Adrenal gland (tissue), 12 donors: ENCODE data around the gene USP34. TPM values are rescaled to one million over a fixed set of nuclear protein-coding genes. Genes with fewer than 3 reads are reported as not detected.
A peak's percentile ranks its signal among the peaks of the same experiment; 100 is the strongest.

Source experiments
- DNase-seq, 7 donors: peaks; one replicate each; pipeline ENCODE4 v3.0.0-alpha.2; 2019 to 2020
- H3K27ac ChIP-seq, 5 donors: fragments of 200-600 bp; sonication (generic) in 4 of 5; 1 replicate in 3 of 5; 2 replicates in 2 of 5; pipeline versions ENCODE4 v1.5.1 to v1.8.0; 2016 to 2020; ENCODE audit warnings: mild to moderate bottlenecking in 1 of 5
- H3K27me3 ChIP-seq: fragments of 200-600 bp; 2 replicates; pipeline ENCODE4 v1.8.0; 2021
- H3K36me3 ChIP-seq, 2 donors: fragments of 200-600 bp; replicated peaks in 1 of 2; 1 replicate in 1 of 2; 2 replicates in 1 of 2; pipeline versions ENCODE4 v1.5.1 to v1.8.0; 2018 to 2022
- H3K4me1 ChIP-seq, 2 donors: fragments of 200-600 bp; replicated peaks in 1 of 2; 1 replicate in 1 of 2; 2 replicates in 1 of 2; pipeline versions ENCODE4 v1.5.1 to v1.8.0; 2018 to 2021
- H3K4me3 ChIP-seq, 4 donors: fragments of 200-600 bp; sonication (generic) in 3 of 4; one replicate each; pipeline ENCODE4 v1.5.1; 2016 to 2018
- H3K9me3 ChIP-seq, 3 donors: fragments of 200-600 bp; sonication (generic) in 1 of 3; replicated peaks in 1 of 3; 1 replicate in 2 of 3; 2 replicates in 1 of 3; pipeline versions ENCODE4 v1.5.1 to v1.8.0; 2016 to 2021
- POLR2A ChIP-seq, 2 donors: fragments of 450-650 bp; IDR thresholded peaks; one replicate each; pipeline ENCODE4 v1.6.1; 2017; ENCODE audit warnings: antibody characterized with exemption in 2 of 2, mild to moderate bottlenecking in 2 of 2, moderate library complexity in 1 of 2
- WGBS, 4 donors: extraction: QIAGEN DNeasy Blood & Tissue Kit in 2 of 4; methylation state at CpG; one replicate each; pipeline versions ENCODE4 v1.1.5 to v1.1.7; 2013 to 2017; 5-methylcytosine and 5-hydroxymethylcytosine counted together
- intact Hi-C, 2 donors: fragments of 100-400 bp; cut with DNase I; formaldehyde crosslinking; loops; one replicate each; pipeline versions ENCODE4 v1.14.1 to v1.15.0; 2022 to 2023
- polyA plus RNA-seq, 3 donors: library from polyadenylated mRNA; stranded (reverse); fragments of 200-250 nt in 2 of 3; fragments of 350-450 nt in 1 of 3; fragmentation: Illumina TruSeq in 1 of 3; extraction: RNeasy Lipid Tissue Mini Kit (QIAGEN cat#74804) in 1 of 3; gene quantifications; one replicate each; pipeline ENCODE4 v1.2.3, GENCODE V29; 2013 to 2014
- total RNA-seq, 9 donors: library from RNA; depleted of rRNA in 4 of 9; stranded (reverse); fragments of >200 nt in 4 of 9; fragments of 120-200 nt in 1 of 9; fragmentation: NEBNext Ultra II Directional in 1 of 9; extraction: Animal tissue kit (Norgen Biotek cat#: 25700) in 1 of 9; gene quantifications; one replicate each; pipeline versions ENCODE4 v1.1.0 to v1.2.4, GENCODE V29; 2013 to 2023
- TF ChIP-seq, protein P1 (sequence below), 6 experiments: fragments of 450-650 bp in 4 of 6; fragments of 200-600 bp in 2 of 6; sonication (generic) in 1 of 6; IDR thresholded peaks; 1 replicate in 5 of 6; 2 replicates in 1 of 6; pipeline versions ENCODE4 v1.5.1 to v1.8.0; 2016 to 2021; ENCODE audit warnings: antibody characterized with exemption in 6 of 6, mild to moderate bottlenecking in 2 of 6, moderate library complexity in 1 of 6
- donor health status: healthy with polysubstance abuse.
- donor health status: Bipolar disorder and iron deficiency.
- donor health status: DM: yes; HTN: yes; CAD: no.
- donor health status: DM: no; HTN: no; CAD: no.
- donor health status: DM: no; HTN: no; CAD: no.
- donor health status: DM: yes; HTN: yes; CAD: no.

USP34 gene
- total and polyA plus RNA-seq, 12 donors: 78.1 to 163 (median 99.2) TPM

- 86 to 100% (median 90%) methylated on average over 1 of the region's 1 CpG for WGBS, 4 donors
- Histone ChIP-seq H3K4me3 (no peak overlapping the region), H3K27me3 (no peaks in the 10 kb centered on the region), H3K4me1 (peaks cover 13 to 31% of the 10 kb centered on the region in 2 donors), H3K9me3 (peaks cover 0 to 3% (median 0%) of the 10 kb centered on the region in 3 donors), H3K36me3 (no peaks in the 10 kb centered on the region), H3K27ac (no peak overlapping the region)
- DNase-seq: no peak
- intact Hi-C loops: no loop called here
- TF ChIP-seq POLR2A (IDR thresholded peaks at IDR 0.05): no peak
- TF ChIP-seq, protein P1, sequence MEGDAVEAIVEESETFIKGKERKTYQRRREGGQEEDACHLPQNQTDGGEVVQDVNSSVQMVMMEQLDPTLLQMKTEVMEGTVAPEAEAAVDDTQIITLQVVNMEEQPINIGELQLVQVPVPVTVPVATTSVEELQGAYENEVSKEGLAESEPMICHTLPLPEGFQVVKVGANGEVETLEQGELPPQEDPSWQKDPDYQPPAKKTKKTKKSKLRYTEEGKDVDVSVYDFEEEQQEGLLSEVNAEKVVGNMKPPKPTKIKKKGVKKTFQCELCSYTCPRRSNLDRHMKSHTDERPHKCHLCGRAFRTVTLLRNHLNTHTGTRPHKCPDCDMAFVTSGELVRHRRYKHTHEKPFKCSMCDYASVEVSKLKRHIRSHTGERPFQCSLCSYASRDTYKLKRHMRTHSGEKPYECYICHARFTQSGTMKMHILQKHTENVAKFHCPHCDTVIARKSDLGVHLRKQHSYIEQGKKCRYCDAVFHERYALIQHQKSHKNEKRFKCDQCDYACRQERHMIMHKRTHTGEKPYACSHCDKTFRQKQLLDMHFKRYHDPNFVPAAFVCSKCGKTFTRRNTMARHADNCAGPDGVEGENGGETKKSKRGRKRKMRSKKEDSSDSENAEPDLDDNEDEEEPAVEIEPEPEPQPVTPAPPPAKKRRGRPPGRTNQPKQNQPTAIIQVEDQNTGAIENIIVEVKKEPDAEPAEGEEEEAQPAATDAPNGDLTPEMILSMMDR (IDR thresholded peaks at IDR 0.05): no peak
Measured at GRCh38 chr2:61435291-61435690, 35.6 kb downstream of the USP34 start.

DNA sequence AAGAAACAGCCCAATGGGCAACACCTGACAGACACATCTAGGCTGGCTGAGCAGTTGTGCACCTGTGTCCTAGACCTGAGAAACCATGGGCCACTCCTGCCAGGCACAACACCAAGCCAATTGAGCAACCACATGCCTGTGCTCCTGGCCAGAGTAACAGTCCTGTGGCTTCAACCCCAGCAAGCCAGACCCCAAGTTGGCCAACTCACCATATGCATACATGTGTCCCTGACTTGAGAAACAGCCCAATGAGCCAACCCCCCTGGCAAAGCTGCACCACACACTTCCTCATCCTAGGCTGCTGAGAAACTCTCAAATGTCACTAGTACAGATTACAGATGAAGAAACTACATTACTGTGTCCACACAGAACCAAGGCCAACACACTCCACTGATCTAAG is 36.6 kb downstream of the USP34 start:
- TF ChIP-seq POLR2A (IDR thresholded peaks at IDR 0.05): no peak
- TF ChIP-seq, protein P1 (IDR thresholded peaks at IDR 0.05): no peak
- Histone ChIP-seq H3K36me3 (no peaks in the 10 kb centered on the region), H3K4me1 (peaks cover 9 to 21% of the 10 kb centered on the region in 2 donors), H3K27ac (no peak overlapping the region), H3K4me3 (no peak overlapping the region), H3K27me3 (no peaks in the 10 kb centered on the region), H3K9me3 (peaks cover 0 to 3% (median 0%) of the 10 kb centered on the region in 3 donors)
- peak in 3 of 7 donors; percentile 37 to 61 (median 39) for DNase-seq
- intact Hi-C loops: no loop called here

- TF ChIP-seq, protein P1 (IDR thresholded peaks at IDR 0.05): no peak
- no peak for TF ChIP-seq POLR2A (IDR thresholded peaks at IDR 0.05)
- peaks cover 0 to 3% (median 0%) of the 10 kb centered on the region in 3 donors for H3K9me3 ChIP-seq
- no peak for DNase-seq
- WGBS, 4 donors: 93 to 100% (median 98%) methylated on average over 1 of the region's 1 CpG
- intact Hi-C loops: no loop called here
- no peaks in the 10 kb centered on the region for H3K27me3 ChIP-seq
- no peaks in the 10 kb centered on the region for H3K36me3 ChIP-seq
- peaks cover 5 to 14% of the 10 kb centered on the region in 2 donors for H3K4me1 ChIP-seq
- H3K27ac ChIP-seq: no peak overlapping the region
- H3K4me3 ChIP-seq: no peak overlapping the region
Measured at GRCh38 chr2:61433606-61434005, 37.3 kb downstream of the USP34 start.

- Histone ChIP-seq H3K27ac (no peak overlapping the region), H3K27me3 (no peaks in the 10 kb centered on the region), H3K9me3 (peaks cover 0 to 3% (median 0%) of the 10 kb centered on the region in 3 donors), H3K36me3 (no peaks in the 10 kb centered on the region), H3K4me3 (no peak overlapping the region), H3K4me1 (peaks cover 0 to 15% of the 10 kb centered on the region in 2 donors)
- intact Hi-C loops: no loop called here
- 96 to 100% (median 98%) methylated on average over 3 of the region's 3 CpGs for WGBS, 4 donors
- TF ChIP-seq POLR2A (IDR thresholded peaks at IDR 0.05): no peak
- TF ChIP-seq, protein P1 (IDR thresholded peaks at IDR 0.05): no peak
- DNase-seq: no peak
Measured at GRCh38 chr2:61432990-61433389, 37.9 kb downstream of the USP34 start.
